Retinal pigment epithelial cell (primary cell): ENCODE results near the gene KLHL13.
A peak's percentile ranks its signal among the peaks of the same experiment; 100 is the strongest.

ENCODE experiments used
- DNase-seq: peaks from one replicate; pipeline ENCODE4 v3.0.0-alpha.2; 2010; ENCODE audit warnings: low read depth
- H3K4me3 ChIP-seq: 2 replicates; pipeline ENCODE4 v1.5.1; 2011; ENCODE audit warnings: mild to moderate bottlenecking, low read length, control low read depth, moderate library complexity
- TF ChIP-seq, protein P1 (sequence below): conservative IDR thresholded peaks from 2 replicates; pipeline ENCODE4 v1.5.1; 2011; ENCODE audit warnings: low read depth, low read length, control low read depth, inconsistent platforms

The KLHL13 gene

DNA sequence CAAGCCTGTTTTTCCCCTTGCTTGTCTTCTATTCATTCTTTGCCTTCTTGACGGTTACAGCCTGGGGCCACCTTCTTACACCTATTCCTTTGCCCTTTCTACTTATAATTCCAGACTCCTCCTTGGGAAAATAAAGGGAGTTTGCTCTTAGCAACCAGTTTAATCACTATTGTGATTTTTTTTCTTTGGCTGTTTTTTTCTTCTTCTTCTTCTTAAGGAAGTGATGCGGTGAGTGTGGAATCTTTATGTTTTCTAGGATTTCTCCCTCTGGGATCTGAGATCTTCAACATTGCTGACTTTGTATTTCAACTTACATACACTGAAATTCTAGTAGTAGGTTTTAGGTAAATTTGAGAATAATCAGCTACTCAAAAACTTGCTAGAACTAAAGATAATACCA lies 1.1 kb upstream of the KLHL13 start:
- TF ChIP-seq, protein P1, sequence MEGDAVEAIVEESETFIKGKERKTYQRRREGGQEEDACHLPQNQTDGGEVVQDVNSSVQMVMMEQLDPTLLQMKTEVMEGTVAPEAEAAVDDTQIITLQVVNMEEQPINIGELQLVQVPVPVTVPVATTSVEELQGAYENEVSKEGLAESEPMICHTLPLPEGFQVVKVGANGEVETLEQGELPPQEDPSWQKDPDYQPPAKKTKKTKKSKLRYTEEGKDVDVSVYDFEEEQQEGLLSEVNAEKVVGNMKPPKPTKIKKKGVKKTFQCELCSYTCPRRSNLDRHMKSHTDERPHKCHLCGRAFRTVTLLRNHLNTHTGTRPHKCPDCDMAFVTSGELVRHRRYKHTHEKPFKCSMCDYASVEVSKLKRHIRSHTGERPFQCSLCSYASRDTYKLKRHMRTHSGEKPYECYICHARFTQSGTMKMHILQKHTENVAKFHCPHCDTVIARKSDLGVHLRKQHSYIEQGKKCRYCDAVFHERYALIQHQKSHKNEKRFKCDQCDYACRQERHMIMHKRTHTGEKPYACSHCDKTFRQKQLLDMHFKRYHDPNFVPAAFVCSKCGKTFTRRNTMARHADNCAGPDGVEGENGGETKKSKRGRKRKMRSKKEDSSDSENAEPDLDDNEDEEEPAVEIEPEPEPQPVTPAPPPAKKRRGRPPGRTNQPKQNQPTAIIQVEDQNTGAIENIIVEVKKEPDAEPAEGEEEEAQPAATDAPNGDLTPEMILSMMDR, result no peak
- H3K4me3 ChIP-seq, result no peak overlapping the region
- no peak for DNase-seq

DNA sequence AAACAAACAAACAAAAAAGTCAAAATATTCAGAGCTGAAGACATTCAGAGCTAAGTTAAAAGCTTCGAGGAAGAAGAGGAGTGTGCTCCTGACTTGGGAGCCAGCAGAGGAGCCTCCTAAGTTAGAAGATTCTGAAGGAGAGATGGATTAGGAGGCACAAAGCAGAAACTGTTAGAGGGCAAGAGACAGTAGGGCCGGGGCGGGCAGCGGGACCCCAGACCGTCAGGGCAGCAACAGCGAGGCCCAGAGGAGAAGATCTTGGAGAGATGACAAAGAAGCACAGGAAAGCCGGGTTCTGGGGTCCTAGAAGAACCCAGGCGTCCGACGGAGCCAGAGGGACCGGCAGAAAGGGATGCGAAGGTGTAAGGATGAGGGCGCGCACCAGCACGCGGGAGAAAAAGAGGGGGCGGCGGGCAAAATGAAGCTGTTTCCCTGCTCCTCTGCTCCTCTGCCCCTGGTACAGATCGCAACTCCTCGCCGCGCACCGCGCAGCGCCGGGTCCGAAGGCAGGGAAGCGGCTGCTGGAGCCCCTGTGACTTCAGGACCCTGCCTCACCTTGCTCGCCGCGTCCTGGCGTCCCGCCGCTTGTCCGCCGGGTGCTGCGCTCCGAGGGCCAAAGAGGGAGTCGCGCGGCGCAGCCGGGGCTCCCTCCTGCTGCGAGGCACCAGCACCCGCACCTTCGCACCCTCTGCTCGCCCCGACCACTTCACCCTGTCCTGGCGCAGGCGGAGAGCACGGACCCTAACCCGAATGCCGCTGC lies 477 bp downstream of the KLHL13 start:
- DNase-seq, result no peak
- peak overlapping the region; percentile 62 for H3K4me3 ChIP-seq

DNA sequence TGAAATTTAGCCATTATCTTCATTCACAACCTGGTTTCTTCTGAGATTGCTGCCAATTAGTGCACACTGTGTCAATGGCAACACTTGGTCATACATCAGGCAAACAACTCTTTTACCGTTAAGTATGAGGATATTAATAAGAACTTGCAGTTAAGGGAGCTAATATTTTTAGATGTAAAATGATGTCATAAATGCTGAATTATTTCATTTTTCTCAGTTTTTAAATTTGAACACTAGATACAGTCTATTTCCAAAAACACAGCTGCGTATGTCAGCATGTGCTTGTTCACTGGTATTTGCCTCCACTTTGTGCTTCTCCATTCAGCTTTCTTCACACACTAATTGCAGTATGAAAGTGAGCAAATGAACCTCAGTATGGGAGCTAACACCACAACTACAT lies 1.6 kb downstream of the KLHL13 start:
- no peak overlapping the region for H3K4me3 ChIP-seq
- DNase-seq, result no peak
- TF ChIP-seq, protein P1, result no peak

More for the DNA sequence above, 477 bp downstream of the KLHL13 start:
- TF ChIP-seq, protein P1, result no peak

DNA sequence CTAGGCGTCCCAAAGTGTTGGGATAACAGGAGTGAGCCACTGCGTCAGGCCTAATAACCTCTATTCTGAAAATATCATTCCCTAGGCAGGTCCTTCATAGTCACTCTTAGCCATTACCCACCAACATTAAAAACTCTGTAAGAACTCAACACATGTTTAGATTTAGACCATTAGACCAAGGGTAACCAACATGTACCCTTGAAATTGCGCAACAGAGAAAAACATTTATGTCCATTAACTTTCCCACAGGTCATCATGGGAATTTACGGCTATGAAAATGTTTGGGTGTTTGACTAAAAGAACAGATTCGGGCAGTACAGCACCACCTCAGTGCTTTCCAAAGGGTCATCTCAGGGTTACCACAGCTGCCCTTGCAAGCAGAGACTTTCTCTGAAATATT lies 7.5 kb downstream of the KLHL13 start:
- TF ChIP-seq, protein P1, result no peak
- no peak for DNase-seq
- H3K4me3 ChIP-seq, result no peak overlapping the region

DNA sequence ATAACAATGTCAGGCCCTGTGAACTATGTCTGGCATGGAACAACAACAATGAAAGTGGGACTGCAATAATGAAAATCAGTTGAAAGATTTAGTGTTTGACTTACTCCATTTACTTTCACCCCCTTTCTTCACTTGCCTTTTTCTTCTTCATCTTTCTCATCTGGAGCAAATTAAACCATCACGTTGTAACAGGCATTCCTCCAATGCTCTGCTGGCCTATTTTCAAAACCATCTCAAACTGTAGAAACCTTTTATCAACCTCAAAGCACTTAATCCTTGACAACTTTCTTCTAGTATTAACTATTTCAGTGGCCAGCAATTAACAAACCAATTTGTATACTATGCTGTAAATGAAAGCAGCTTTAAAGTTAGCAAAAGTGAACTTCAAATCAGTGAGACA lies 8.3 kb downstream of the KLHL13 start:
- no peak overlapping the region for H3K4me3 ChIP-seq
- TF ChIP-seq, protein P1, result no peak
- DNase-seq, result no peak

DNA sequence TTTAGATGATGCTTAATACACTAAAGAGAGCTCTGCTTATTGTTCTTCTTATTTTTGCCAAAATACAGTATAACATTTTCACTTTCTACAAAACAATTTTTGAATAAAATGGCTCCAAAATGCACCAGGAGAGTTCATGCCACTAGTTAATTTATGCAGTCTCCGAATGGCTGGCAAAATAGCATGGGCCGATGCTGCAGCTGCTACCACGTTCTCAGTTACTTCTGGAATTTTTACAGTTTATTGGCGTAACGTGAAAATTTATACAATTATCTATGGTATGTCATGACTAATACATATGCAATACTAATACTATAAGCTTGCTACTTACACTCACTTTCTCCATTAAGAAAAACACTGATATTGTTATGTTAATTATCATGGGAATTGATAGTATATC lies 16.5 kb downstream of the KLHL13 start:
- no peak for DNase-seq
- H3K4me3 ChIP-seq, result no peak overlapping the region
- TF ChIP-seq, protein P1, result no peak

DNA sequence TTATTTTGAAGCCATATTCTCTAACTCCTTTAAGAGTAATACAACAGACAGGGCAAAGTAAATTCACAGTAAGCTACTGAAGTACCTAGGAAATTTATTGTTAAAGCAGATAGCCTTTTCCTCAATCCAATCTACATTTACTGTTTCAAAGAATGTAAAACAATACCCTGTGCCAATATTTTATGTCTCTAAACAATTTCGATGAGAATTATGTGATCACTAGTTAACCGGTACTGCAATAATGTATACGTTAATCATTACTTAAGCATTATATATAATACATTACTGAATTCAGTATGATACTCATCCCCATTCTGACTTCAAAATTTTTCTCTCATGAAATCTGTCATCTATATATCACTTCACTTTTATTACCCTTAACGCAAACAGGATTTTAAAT lies 28.5 kb downstream of the KLHL13 start:
- TF ChIP-seq, protein P1, result no peak
- no peak for DNase-seq
- no peak overlapping the region for H3K4me3 ChIP-seq
